Fibroblast of upper back skin (primary cell): ENCODE measurements around the gene IKBKE.
A peak's percentile ranks its signal among the peaks of the same experiment; 100 is the strongest.
"Not testable (repeated sequence)": the region's sequence is repeated elsewhere in the genome, so short reads cannot be mapped to it uniquely, and the experiment has no call there.

Experiments
- DNase-seq: peaks from one replicate; pipeline ENCODE4 v3.0.0-alpha.2; 2013

The IKBKE gene

DNA sequence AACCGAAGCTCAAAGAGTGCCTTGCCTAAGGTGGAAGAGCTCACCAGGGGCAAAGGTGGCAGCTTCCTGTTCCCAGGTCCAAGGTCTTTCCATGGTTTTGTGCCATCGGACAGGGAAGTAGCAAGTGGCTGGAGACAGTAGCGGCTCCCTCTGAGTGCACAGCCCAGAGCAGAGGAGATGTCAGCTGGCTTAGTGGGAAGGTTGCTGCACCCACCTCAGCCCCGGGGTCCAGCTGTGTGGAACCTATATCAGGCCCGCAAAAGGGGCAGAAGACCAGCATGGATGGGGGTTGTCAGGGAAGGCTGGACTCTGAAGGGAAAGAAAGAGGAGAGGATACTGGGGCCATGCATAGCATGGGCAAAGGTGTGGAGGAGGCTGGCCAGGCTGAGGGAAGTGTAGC is 6.8 kb downstream of the IKBKE start:
- DNase-seq = no peak

- DNase-seq = no peak
Measured at GRCh38 chr1:206477581-206478380, 7.5 kb downstream of the IKBKE start.

GRCh38 chr1:206478746-206479145 is 8.5 kb downstream of the IKBKE start:
- no peak for DNase-seq

DNA sequence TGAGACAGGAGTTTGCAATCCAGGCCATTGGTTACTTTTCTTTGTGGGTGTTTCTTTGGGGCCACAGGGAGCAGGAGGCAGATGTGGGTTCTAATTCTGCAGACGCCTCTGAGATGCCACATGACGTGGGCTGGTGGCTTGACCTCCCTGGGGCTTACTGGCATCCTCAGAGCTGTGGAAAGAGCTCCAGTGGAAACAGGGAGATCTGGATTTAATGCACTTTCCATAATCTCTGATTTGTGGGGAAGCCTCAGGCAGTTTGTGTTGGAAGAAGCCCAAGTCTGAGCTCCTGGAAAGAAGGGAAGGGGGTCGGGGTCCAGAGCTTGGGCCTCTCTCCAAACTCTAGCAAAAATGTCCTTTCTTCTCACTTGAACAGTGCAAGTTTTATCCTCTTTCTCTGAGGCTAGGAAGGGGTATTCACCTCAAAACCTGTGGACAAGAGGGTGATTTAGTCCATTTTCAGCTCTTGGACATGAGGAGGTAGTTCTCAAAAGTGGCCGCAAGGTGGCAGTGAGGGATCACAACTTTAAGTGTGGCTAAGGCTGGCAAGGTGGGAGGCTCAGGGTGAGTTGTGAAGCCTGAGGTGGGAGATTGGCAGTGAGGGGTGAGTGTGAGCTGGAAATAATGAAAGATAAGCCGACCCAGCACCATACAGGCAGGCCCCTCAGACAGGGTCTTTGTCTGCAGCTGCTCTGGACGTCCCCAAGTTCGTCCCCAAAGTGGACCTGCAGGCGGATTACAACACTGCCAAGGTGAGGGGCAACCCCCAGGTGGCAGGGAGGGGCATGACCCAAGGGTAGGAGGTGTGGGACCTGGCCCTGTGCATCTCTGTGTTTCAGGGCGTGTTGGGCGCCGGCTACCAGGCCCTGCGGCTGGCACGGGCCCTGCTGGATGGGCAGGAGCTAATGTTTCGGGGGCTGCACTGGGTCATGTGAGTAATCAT is 9.2 kb downstream of the IKBKE start:
- peak; percentile 79 for DNase-seq

GRCh38 chr1:206480211-206480610 is 9.9 kb downstream of the IKBKE start:
- no peak for DNase-seq

- no peak for DNase-seq
Measured at GRCh38 chr1:206482611-206483010, 12.3 kb downstream of the IKBKE start.

- not testable (repeated sequence) for DNase-seq
Measured at GRCh38 chr1:206483864-206484263, 13.6 kb downstream of the IKBKE start.

- DNase-seq = no peak
Measured at GRCh38 chr1:206484901-206485300, 14.6 kb downstream of the IKBKE start.

- no peak for DNase-seq
Measured at GRCh38 chr1:206486995-206487788, 16.9 kb downstream of the IKBKE start.

DNA sequence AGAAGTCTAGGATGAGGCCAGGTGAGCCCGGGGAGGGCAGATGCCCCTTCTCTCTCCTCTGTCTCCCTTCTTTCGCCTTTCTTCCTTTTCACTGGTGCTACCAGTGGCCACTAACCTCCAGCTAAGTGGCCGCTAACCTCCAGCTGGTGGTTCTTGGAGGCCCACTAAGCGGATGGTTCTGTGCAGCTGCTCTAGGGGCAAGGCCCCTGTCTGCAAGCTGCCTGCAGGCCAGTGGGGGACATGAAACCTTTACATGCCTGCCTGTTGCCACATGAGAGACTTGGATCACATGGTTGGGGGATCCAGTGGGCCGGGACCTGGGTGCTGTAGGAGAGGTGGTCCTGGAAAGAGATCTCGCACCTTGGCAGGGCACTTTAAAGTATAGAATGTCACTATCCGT is 17.7 kb downstream of the IKBKE start:
- DNase-seq = no peak

DNA sequence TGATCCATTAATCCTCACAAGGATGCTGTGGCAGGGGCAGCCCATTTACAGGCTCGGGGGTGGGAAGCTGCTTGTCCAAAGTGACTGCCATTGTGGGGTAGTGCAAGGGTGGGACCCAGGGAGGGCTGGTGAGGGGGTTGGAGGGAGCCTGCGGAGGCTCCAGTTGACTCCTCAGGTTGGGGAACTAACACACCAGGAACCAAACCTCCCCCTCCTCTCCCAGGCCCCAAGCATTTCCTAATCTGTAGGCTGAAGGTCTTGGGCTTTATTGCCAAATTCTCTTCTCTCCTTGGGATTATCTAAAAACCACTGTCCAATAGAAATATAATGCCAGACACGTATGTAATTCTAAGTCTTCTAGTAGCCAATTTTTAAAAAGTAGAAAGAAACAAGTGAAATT is 18.2 kb downstream of the IKBKE start:
- DNase-seq = no peak

DNA sequence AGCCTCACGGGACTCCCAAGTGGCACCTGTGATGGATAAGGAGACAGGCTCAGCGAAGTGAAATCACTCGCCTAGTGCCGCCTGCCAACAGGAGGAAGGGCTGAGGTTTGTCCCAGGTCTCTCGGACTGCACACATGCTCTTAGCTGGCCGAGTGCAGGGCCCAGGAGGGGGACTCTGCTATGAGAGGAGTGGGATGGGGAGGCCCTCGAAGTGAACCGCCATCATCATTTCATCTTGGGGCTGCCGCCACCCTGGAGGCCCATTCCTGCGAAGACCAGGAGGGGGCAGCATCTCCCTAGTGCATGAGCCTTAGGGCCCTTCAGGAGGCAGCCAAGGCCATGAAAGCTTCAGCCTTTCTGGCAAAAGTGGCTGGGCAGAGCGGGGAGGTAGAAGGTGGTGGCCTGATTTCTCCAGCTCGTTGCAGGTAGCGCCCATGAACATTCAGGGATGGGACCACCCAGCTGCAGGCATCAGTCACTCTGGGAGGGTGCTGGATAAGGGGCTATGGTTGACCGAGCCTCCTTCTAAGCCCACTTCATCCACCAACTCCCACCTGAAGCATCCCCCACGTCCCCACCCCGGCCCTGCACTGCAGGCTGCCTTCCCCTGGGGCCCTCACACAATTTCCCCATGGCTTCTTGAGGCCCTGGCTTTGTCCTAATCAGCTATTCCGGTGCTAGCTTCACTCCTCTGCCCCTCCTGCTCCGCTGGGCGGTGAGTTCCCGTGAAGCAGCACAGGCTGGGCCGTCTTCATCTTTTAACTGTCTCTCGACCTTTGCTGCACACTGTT is 19.9 kb downstream of the IKBKE start:
- DNase-seq = peak; percentile 66

DNA sequence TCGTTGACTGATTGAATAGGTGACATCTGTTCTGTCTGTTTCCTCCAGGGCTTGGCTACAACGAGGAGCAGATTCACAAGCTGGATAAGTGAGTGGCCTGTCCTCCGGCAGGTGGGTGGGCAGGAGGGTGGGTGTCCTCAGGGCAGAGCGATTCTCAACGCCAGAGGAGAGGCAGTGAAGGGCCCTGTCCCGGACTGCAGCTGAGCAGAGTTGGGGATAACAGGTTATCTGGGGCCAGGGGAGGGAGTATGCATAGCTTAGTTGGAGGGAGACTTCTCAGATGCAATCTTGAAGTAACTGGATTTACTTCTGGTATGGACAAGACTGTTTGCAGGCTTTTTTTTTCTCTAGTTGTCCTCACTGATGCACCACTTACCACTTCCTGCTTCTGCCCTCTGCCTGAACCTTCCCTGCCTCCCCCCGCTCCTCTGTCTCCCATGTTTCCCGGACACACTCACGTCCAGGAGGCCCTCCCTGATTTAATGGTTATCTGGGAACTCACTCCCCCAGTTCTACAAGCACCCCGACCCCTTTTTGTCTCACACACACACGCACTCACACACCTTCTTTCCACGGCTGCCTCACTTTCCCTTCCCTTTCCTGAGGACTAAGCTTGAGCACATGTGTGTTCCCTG is 20.6 kb downstream of the IKBKE start:
- peak; percentile 63 for DNase-seq

GRCh38 chr1:206491616-206492015 is 21.3 kb downstream of the IKBKE start:
- no peak for DNase-seq

DNA sequence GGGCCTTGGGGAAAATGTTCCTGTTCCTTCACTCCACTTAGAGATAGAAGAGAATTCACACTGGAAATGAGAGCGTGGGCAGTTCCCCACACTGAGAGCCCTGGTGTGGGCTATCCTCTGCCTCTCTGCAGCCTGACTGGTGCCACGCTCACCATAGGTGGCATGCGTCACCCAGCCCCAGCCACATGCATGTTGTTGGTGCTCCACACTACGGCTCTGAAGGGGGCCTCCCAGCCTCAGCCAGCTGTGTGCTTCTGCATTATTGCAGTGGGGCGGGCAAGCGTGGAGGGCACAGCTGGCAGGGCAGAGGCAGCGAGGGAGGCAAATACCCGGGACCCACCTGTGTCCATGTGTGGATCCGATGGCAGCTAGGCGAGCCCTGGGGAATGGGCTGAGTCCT is 22.3 kb downstream of the IKBKE start:
- DNase-seq = no peak

- DNase-seq = no peak
Measured at GRCh38 chr1:206493279-206493678, 23.0 kb downstream of the IKBKE start.

DNA sequence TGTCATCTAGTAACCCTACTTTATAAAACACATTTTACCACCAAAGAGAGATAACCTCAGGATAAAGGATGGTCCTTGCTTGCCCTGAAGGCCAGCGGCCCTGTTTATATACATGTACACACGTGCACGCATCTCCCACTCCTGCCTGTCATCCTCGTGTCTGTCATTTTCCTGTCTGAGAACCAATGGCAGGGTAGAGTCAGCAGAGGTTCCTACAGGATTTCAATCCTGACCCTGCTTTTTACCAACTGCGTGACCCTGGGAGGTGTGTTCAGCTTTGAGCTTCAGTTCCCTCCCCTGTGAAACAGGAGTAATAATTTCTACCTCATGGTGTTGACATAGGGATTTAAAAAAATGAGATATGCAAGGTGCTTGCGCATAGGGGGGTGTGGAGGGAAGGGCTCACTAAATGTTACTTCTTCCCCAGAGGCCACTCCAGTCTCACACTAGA is 24.8 kb downstream of the IKBKE start:
- no peak for DNase-seq

- DNase-seq = peak; percentile 26
Measured at GRCh38 chr1:206495493-206496046, 25.3 kb downstream of the IKBKE start.

GRCh38 chr1:206496131-206496793 is 26.0 kb downstream of the IKBKE start:
- no peak for DNase-seq

- DNase-seq = no peak
Measured at GRCh38 chr1:206497363-206497762, 27.1 kb downstream of the IKBKE start.

DNA sequence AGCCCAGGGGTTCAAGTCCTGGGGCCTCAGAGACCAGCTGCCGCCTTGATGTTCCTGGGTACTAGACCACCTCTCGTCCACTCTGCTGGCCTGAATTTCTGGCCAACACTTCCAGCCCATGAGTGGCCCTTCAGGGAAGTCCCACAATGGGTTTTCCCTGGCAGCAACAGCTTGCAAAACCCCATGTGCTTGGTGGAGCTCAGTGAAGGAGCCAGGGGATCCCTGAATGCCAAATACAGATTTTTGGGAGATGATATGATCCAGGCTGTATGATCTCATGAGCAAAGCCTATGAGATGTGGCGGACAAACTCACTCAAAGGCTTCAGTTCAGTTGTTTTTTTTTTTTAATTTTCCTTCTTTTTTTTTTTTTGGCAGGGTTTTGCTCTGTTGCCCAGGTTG is 27.5 kb downstream of the IKBKE start:
- DNase-seq = no peak
